ENCODE data around the gene TMOD2. TPM values are rescaled to one million over a fixed set of nuclear protein-coding genes. Genes with fewer than 3 reads are reported as not detected.

Gene TMOD2
- polyA plus RNA-seq, 3 donors, result 5.8 to 12.7 (median 6.2) TPM

DNA sequence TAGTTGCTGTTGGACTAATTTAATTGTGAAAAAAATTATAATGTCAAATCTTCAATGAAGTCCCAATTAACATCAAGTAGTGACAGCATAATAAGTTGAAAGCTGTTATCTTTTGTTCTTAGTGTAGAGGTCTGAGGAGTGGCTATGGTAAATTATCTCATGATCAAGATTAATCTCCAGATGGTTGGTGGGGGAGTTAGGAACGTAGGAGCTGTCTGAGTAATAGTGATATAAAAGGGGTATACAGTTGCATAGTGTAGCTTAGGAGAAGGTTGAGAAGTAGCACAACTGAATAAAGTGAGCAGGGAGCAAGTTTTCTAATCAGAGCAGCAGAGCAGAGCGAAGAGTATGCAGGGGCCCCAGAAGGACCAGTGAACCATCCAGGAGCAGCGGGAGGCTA, 19.5 kb downstream of the TMOD2 start:
- WGBS (ENCODE audit: insufficient coverage), result 92% methylated on average over 3 of the region's 3 CpGs
- Mint-ChIP-seq H3K27me3 (ENCODE audit: low read depth in 3 of 3) (no peaks in the 10 kb centered on the region), H3K36me3 (peaks cover 70 to 83% of the 10 kb centered on the region in 2 donors), H3K27ac (no peak overlapping the region), H3K4me1 (peaks cover 17% of the 10 kb centered on the region), H3K9me3 (no peaks in the 10 kb centered on the region), H3K4me3 (no peak overlapping the region)
- intact Hi-C loops (cut with micrococcal nuclease), result loop anchor here in 1 of 2 donors (5.0 kb wide), 1 partner anchor 239 kb away; no protein-coding TSS in a partner anchor
- no peak overlapping the region for H3K4me3 ChIP-seq (replicated peaks in 1 of 3; ENCODE audit: low read depth in 2 of 3, low read length in 3 of 3)
- H3K79me2 ChIP-seq (ENCODE audit: insufficient read depth, low read length), result no peaks in the 10 kb centered on the region
- no peak overlapping the region for H3K9ac ChIP-seq (ENCODE audit: insufficient read depth, low read length, poor library complexity, severe bottlenecking)
- DNase-seq, result no peak
- no peaks in the 10 kb centered on the region for H3K9me3 ChIP-seq (replicated peaks in 1 of 2; ENCODE audit: control insufficient read depth in 1 of 2, insufficient read depth in 1 of 2, low read length in 2 of 2)
- H2AFZ ChIP-seq (ENCODE audit: insufficient read depth, low read depth, low read length, poor library complexity, severe bottlenecking), result no peak overlapping the region
- H3K4me1 ChIP-seq (ENCODE audit: control insufficient read depth in 1 of 2, insufficient read depth in 2 of 2, low read length in 2 of 2), result peaks cover 17 to 21% of the 10 kb centered on the region in 2 donors
- TF ChIP-seq, protein P1, sequence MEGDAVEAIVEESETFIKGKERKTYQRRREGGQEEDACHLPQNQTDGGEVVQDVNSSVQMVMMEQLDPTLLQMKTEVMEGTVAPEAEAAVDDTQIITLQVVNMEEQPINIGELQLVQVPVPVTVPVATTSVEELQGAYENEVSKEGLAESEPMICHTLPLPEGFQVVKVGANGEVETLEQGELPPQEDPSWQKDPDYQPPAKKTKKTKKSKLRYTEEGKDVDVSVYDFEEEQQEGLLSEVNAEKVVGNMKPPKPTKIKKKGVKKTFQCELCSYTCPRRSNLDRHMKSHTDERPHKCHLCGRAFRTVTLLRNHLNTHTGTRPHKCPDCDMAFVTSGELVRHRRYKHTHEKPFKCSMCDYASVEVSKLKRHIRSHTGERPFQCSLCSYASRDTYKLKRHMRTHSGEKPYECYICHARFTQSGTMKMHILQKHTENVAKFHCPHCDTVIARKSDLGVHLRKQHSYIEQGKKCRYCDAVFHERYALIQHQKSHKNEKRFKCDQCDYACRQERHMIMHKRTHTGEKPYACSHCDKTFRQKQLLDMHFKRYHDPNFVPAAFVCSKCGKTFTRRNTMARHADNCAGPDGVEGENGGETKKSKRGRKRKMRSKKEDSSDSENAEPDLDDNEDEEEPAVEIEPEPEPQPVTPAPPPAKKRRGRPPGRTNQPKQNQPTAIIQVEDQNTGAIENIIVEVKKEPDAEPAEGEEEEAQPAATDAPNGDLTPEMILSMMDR (IDR thresholded peaks at IDR 0.05), result no peak
- no peak overlapping the region for H3K27ac ChIP-seq (ENCODE audit: low read depth in 1 of 2, low read length in 2 of 2)
- H3K4me2 ChIP-seq (replicated peaks; ENCODE audit: extremely low read depth, low read length, poor library complexity, severe bottlenecking), result no peak overlapping the region
- H4K20me1 ChIP-seq (ENCODE audit: insufficient read depth, low read length), result peaks cover 30% of the 10 kb centered on the region
- no peaks in the 10 kb centered on the region for H3K27me3 ChIP-seq (ENCODE audit: control insufficient read depth in 2 of 2, insufficient read depth in 2 of 2, low read length in 2 of 2)
- peaks cover 52 to 82% of the 10 kb centered on the region in 2 donors for H3K36me3 ChIP-seq (replicated peaks in 1 of 2; ENCODE audit: control insufficient read depth in 1 of 2, insufficient read depth in 2 of 2, low read length in 2 of 2)

GRCh38 chr15:51771773-51772172, 20.4 kb downstream of the TMOD2 start:
- Histone ChIP-seq H3K27me3 (ENCODE audit: control insufficient read depth in 2 of 2, insufficient read depth in 2 of 2, low read length in 2 of 2) (no peaks in the 10 kb centered on the region), H3K9ac (ENCODE audit: insufficient read depth, low read length, poor library complexity, severe bottlenecking) (no peak overlapping the region), H3K9me3 (replicated peaks in 1 of 2; ENCODE audit: control insufficient read depth in 1 of 2, insufficient read depth in 1 of 2, low read length in 2 of 2) (no peaks in the 10 kb centered on the region), H3K4me1 (ENCODE audit: control insufficient read depth in 1 of 2, insufficient read depth in 2 of 2, low read length in 2 of 2) (peaks cover 10 to 12% of the 10 kb centered on the region in 2 donors), H2AFZ (ENCODE audit: insufficient read depth, low read depth, low read length, poor library complexity, severe bottlenecking) (no peak overlapping the region), H3K4me3 (replicated peaks in 1 of 3; ENCODE audit: low read depth in 2 of 3, low read length in 3 of 3) (no peak overlapping the region), H3K36me3 (replicated peaks in 1 of 2; ENCODE audit: control insufficient read depth in 1 of 2, insufficient read depth in 2 of 2, low read length in 2 of 2) (peaks cover 52 to 85% of the 10 kb centered on the region in 2 donors), H3K4me2 (replicated peaks; ENCODE audit: extremely low read depth, low read length, poor library complexity, severe bottlenecking) (no peak overlapping the region), H3K79me2 (ENCODE audit: insufficient read depth, low read length) (no peaks in the 10 kb centered on the region), H3K27ac (ENCODE audit: low read depth in 1 of 2, low read length in 2 of 2) (no peak overlapping the region), H4K20me1 (ENCODE audit: insufficient read depth, low read length) (peaks cover 22% of the 10 kb centered on the region)
- WGBS (ENCODE audit: insufficient coverage), result 80% methylated on average over 1 of the region's 1 CpG
- TF ChIP-seq, protein P1 (IDR thresholded peaks at IDR 0.05), result no peak
- DNase-seq, result no peak
- Mint-ChIP-seq H3K27me3 (ENCODE audit: low read depth in 3 of 3) (no peaks in the 10 kb centered on the region), H3K36me3 (peaks cover 71 to 82% of the 10 kb centered on the region in 2 donors), H3K27ac (no peak overlapping the region), H3K9me3 (no peaks in the 10 kb centered on the region), H3K4me3 (no peak overlapping the region), H3K4me1 (peaks cover 16% of the 10 kb centered on the region)
- intact Hi-C loops (cut with micrococcal nuclease), result loop anchor here in 1 of 2 donors (5.0 kb wide), 1 partner anchor 239 kb away; no protein-coding TSS in a partner anchor

Measured in CD14-positive monocyte (primary cell).